H54 (cell line): ENCODE data around the gene SIAH3.

Experiments
- DNase-seq: peaks from one replicate; pipeline ENCODE4 v3.0.0; 2011; ENCODE audit warnings: low spot score, mixed read lengths; ENCODE audit not compliant: insufficient read length
- FAIRE-seq: peaks from 3 replicates; lab custom pipeline; 2011; peaks lifted over from hg19 to GRCh38; lab: Jason Lieb, UNC
- POLR2A ChIP-seq: IDR thresholded peaks from 2 replicates; pipeline ENCODE4 v1.6.1; 2011; ENCODE audit warnings: low read depth, mild to moderate bottlenecking, low read length

Gene SIAH3

DNA sequence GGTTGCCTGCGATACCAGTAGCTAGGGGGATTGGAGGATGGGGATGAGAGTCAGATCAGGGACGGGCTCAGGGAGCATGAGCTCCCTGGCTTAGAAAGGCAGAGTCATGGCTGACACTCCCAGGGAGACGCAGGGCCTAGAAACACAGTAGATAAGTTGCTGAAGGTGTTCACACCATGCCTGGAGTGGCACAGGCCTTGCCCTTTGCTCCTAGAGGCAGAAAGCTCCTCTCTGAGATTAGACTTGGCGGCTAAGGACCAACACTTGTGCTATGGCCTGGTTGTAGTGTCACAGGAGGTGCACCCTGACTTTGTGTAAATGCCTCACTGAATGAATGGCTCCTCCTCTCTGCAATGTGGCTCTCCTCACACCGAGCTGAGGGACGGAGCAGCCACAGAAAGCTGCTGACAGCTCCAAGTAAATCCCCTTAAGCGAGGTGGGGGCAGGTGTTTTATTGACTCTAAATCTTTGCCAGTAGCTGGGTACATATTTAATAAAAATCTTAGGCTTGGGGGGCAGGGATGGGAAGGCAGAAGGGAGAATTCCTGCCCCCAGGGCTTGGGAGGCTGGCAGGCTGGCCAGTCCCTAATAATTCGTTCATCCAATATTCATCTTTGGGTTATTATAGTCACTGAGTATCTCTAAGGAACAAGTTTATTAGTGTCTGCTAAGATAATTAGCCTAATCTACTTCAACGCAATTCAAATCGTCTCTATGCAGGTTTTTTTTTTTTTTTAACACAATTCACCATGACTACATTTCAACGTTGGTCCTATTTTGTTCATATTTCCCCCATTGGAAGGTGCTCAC, 54.9 kb downstream of the SIAH3 start:
- FAIRE-seq: no peak

DNA sequence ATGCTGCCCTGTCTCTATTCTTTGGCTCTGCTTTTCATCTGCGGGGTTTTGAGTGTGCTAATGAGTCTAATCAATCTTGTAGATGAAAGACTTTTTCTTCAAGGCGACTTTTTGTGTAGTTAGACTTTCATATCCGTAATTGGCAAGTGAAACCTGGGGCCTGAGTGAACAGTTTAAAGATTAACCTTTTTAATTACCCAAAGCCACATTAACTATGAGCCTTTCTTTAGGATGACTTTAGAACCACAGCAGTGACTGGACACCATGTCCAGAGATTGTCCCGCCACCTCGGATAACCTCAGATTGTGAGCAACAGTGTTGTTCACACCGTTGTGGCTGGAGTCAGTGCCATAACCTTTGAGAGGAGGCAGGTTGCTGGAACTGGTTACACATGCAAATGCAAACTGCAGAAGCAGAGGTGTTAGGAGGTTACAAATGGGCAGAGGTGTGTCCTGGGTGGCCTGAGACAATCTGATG, 58.7 kb downstream of the SIAH3 start:
- TF ChIP-seq POLR2A: no peak
- DNase-seq: no peak
- FAIRE-seq: no peak

More for the DNA sequence above, 54.9 kb downstream of the SIAH3 start:
- no peak for TF ChIP-seq POLR2A
- no peak for DNase-seq

GRCh38 chr13:45788011-45788410, 63.5 kb downstream of the SIAH3 start:
- TF ChIP-seq POLR2A: no peak
- DNase-seq: no peak
- FAIRE-seq: no peak

GRCh38 chr13:45787346-45787745, 64.2 kb downstream of the SIAH3 start:
- TF ChIP-seq POLR2A: no peak
- no peak for FAIRE-seq

GRCh38 chr13:45786293-45786920, 65.1 kb downstream of the SIAH3 start:
- no peak for FAIRE-seq
- no peak for DNase-seq
- TF ChIP-seq POLR2A: no peak

More at GRCh38 chr13:45787346-45787745, 64.2 kb downstream of the SIAH3 start:
- DNase-seq: no peak

- FAIRE-seq (no peak), DNase-seq (no peak)
- no peak for TF ChIP-seq POLR2A
Observed at GRCh38 chr13:45784755-45785675, 66.5 kb downstream of the SIAH3 start.

DNA sequence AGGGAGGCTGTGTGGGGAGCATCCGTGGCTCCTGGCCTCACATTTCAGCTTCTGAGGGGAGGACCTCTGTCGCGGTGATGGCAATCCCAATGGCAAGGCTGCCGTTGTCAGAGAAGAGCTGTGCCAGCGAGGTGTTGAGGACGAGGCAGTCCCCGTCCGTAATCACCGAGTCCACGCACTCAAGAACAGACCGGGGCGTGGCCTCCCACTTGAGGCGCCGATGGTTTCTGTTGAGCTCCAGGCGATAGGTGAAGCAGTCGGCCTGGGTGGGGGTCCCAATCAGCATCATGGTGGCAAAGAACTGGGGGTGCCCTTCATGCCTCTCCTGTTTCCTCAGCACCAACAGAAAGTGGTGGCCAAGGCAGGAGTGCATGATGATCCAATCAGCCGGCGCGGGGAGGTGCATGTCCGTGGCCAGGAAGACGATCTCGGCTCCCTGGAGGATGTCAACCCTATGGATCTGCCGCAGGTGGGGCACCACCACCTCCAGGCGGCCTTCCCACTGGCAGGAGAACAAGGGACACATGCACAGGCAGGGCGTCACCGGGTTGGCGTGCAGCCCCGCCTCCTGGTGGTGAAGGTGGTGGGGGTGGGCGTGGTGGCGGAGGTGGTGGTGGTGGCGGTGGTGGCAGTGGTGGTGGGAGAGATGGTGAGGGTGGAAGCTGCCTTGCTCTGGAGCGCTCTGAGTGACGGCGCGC, 68.1 kb downstream of the SIAH3 start:
- no peak for DNase-seq
- no peak for TF ChIP-seq POLR2A
- no peak for FAIRE-seq

DNA sequence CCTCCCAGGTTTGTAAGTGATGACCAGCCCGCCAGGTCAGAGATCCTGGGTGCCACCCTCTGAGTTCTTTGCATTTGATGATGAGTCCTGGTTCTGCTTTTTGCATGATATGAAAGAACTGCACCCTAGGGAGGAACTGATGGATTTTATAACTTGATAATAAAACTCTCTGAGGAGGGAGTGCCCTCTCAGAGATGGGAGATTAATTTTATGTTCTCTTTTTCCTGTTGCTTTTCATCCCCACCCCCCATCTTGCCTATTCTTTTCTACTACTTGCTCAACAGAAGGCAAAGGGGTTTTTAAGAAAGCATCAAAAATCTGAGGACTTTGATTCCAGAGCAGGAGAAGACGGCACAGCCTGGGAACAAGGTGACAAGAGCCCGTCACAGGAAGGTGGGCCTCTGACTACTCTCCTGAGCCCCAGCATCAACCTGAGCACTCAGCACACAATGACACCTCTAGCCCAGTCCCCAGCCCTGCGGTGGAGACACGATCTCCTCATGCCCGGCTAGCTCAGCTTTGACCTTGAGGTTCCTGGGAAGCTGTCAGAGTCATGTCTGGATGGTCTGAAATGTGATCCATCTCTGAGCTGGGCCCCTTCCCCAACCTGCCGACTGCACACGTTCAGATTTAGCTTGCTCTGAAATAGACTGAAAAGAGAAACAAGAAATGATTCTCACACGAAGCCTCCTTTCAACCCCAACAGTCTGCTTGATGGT, 69.1 kb downstream of the SIAH3 start:
- TF ChIP-seq POLR2A: no peak
- no peak for FAIRE-seq
- no peak for DNase-seq

- DNase-seq (no peak), FAIRE-seq (no peak)
- TF ChIP-seq POLR2A: no peak
Observed at GRCh38 chr13:45781553-45782326, 69.8 kb downstream of the SIAH3 start.

DNA sequence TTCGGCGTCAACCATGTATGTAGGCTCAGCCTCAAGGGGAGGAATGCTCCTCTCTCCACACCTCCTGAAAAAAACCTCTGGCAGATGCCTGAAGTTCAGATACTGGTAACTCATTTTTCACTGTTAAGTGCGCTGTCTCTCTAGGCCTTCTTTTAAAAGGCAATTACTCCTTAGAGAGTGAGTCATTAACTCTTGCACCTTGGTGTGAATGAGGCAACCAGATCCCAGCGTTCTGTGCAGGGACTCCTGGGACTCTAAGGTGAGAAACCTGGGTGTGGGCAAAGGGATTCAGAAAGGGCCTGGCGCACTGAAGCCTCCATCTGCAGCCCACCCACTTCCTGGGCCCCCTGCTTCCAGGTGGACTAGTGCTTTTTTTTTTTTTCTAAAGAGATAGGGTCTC, 71.7 kb downstream of the SIAH3 start:
- TF ChIP-seq POLR2A: no peak
- FAIRE-seq: no peak
- no peak for DNase-seq

DNA sequence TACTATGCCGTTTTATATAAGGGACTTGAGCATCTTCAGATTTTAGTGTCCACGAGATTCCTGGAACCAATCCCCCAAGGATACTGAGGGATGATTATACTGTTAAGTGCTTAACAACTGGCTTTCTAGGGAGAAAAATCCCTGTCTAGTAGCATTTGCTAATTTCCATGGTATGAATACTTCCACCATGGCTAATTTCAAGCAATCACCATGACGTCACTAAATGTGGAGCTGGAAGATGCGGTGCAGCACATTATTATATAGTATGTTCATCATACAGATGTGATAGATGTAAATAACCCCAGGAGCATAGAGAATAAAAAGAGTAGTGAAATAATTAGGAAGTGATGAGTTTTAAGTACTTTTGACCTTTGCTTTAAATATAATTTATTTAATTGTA, 72.7 kb downstream of the SIAH3 start:
- TF ChIP-seq POLR2A: no peak
- DNase-seq (no peak), FAIRE-seq (no peak)

DNA sequence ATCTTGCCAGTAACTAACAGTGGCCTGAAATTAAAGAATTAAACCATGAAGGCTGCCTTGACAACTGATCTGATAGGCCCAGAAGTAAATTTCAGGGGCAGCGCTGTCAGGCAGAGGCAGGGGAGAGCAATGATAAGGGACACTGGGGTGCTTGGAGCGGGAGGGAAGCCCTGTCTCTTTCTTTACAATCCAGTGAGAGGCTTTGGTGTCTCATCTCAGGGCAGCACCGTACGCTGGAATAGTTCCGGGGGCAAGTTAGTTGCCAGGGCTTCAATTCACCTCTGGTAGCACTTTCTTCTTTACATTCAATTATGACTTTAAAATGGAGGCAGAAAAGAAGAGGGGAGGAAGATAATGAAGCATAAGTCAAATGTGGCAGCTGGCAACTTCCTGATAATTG, 74.8 kb downstream of the SIAH3 start:
- TF ChIP-seq POLR2A: no peak
- no peak for DNase-seq
- FAIRE-seq: no peak
